Skeletal muscle satellite cell (primary cell): ENCODE measurements around the gene EEPD1.

ENCODE experiments used
- H3K27me3 ChIP-seq: 2 replicates; pipeline ENCODE4 v1.7.0; 2013; ENCODE audit warnings: low read length; ENCODE audit not compliant: control insufficient read depth, insufficient read depth
- H3K36me3 ChIP-seq: 2 replicates; pipeline ENCODE4 v1.7.0; 2013; ENCODE audit warnings: mild to moderate bottlenecking, control low read depth, low read length; ENCODE audit not compliant: insufficient read depth
- H3K4me1 ChIP-seq: 2 replicates; pipeline ENCODE4 v1.7.0; 2013; ENCODE audit warnings: low read length; ENCODE audit not compliant: control insufficient read depth, insufficient read depth
- H3K4me2 ChIP-seq: 2 replicates; pipeline ENCODE4 v1.7.0; 2013; ENCODE audit warnings: mild to moderate bottlenecking, low read length
- H3K4me3 ChIP-seq: 2 replicates; pipeline ENCODE4 v1.7.0; 2013; ENCODE audit warnings: low read length
- H3K9ac ChIP-seq: 2 replicates; pipeline ENCODE4 v1.7.0; 2013; ENCODE audit warnings: mild to moderate bottlenecking, low read depth, low read length, moderate library complexity
- H3K9me3 ChIP-seq: replicated peaks from 2 replicates; pipeline ENCODE4 v1.7.0; 2013; ENCODE audit warnings: mild to moderate bottlenecking, control low read depth, low read length

EEPD1 gene

DNA sequence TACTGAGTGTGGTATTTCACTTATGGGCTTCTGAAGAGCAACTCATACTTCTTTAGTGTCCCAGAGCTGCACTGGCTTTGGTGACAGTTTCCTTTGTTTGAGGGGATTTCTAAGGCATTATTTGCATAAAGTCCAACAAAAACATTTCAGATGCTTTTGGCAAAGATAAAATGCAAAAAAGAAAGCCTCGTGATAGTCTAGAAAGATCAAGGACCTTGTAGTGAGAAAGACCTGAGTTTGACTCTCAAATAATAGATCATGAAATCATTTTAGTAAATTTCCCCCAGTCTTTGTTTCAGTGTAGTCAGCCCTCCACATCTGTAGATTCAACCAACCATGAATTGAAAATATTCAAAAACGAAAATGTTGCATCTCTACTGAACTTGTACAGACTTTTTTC, 107.4 kb downstream of the EEPD1 start:
- Histone ChIP-seq H3K9ac (no peak overlapping the region), H3K4me3 (no peak overlapping the region), H3K27me3 (no peaks in the 10 kb centered on the region), H3K36me3 (no peaks in the 10 kb centered on the region), H3K4me1 (peaks cover 5% of the 10 kb centered on the region), H3K9me3 (no peaks in the 10 kb centered on the region), H3K4me2 (no peak overlapping the region)

DNA sequence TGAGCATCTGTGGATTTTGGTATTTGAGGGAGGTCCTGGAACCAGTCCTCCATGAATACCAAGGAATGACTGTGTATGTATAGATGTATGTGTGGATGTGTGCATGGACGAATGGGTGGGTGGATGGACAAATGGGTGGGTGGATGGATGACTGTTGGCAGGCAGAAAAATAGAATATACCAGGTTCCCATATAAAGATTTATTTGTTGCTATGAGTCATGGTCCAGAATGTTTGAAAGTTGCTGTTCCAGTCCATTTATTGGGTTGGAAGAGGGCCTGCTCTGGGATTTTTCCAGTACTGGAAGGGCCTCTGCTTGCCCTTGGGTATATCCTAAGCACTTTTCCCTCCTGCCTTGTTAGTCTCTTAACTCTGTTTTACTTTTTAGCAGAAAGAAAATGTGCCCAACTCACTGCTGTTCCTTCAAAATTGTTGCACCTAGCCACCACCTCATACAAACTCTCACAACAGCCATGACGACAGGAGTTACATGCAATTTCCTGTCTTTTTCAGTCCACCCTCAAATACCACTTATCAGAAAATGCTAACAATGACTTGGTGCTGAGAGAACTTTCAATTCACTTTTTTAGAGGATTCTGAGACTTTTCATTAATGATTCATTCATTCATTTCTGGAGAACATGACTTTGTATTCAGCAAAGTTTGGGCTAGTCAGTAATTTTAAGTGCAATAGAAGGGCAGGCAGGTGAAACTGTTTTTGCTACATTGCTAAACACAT, 108.1 kb downstream of the EEPD1 start:
- no peak overlapping the region for H3K4me2 ChIP-seq
- H3K36me3 ChIP-seq = no peaks in the 10 kb centered on the region
- peaks cover 5% of the 10 kb centered on the region for H3K4me1 ChIP-seq
- no peak overlapping the region for H3K4me3 ChIP-seq
- no peaks in the 10 kb centered on the region for H3K27me3 ChIP-seq
- no peak overlapping the region for H3K9ac ChIP-seq
- H3K9me3 ChIP-seq = no peaks in the 10 kb centered on the region

DNA sequence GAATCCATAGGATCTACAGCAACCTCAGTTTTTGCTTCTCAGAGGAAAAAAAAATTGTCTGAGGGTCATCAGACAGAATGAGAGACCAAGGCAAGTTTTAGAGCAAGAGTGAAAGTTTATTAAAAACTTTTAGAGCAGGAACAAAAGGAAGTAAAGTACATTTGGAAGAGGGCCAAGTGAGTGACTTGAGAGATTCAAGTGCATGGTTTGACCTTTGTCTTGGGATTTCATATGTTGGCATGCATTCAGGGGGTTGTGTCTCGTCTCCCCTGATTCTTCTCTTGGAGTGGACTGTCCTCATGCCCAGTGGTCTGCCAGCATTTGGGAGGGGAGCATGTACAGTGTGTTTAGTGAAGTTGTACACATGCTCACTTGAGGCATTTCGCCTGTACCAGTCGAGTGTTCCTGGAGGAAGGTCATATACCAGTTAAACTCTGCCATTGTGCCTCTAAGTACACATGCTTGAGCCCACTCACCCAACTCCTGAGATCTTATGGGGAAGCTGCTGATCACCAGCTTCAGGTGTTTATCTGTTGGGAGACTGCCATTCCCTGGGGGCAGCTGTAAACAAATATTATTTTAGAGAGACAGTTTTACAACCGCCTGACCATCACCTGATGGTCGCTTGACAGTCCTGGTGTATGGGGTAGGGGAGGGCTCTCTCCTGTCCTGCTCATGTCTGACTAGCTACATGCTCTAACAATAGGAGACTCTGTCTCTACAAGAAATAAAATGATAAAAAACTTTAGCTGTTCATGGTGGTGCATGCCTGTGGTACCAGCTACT, 109.4 kb downstream of the EEPD1 start:
- Histone ChIP-seq H3K36me3 (no peaks in the 10 kb centered on the region), H3K27me3 (no peaks in the 10 kb centered on the region), H3K4me1 (peaks cover 5% of the 10 kb centered on the region), H3K9me3 (no peaks in the 10 kb centered on the region), H3K4me2 (no peak overlapping the region), H3K4me3 (no peak overlapping the region), H3K9ac (no peak overlapping the region)

DNA sequence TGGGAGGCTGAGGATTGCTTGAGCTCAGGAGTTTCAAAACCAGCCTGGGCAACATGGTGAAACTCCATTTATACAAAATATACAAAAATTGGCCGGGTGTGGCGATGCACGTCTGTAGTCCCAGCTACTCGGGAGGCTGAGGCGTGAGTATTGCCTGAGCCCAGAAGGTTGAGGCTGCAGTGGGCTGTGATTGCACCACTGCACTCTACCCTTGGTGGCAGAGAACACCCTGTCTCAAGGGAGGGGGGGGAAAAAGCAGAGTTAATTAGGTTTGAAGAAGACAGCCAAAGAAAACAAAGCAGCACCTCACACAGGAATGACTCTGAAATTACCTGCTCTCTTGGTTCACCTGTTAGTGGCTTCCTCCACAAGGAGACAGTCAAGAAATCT, 110.0 kb downstream of the EEPD1 start:
- H3K27me3 ChIP-seq = no peaks in the 10 kb centered on the region
- no peak overlapping the region for H3K4me2 ChIP-seq
- no peak overlapping the region for H3K4me3 ChIP-seq
- peaks cover 5% of the 10 kb centered on the region for H3K4me1 ChIP-seq
- no peak overlapping the region for H3K9ac ChIP-seq
- H3K36me3 ChIP-seq = no peaks in the 10 kb centered on the region
- H3K9me3 ChIP-seq = no peaks in the 10 kb centered on the region

DNA sequence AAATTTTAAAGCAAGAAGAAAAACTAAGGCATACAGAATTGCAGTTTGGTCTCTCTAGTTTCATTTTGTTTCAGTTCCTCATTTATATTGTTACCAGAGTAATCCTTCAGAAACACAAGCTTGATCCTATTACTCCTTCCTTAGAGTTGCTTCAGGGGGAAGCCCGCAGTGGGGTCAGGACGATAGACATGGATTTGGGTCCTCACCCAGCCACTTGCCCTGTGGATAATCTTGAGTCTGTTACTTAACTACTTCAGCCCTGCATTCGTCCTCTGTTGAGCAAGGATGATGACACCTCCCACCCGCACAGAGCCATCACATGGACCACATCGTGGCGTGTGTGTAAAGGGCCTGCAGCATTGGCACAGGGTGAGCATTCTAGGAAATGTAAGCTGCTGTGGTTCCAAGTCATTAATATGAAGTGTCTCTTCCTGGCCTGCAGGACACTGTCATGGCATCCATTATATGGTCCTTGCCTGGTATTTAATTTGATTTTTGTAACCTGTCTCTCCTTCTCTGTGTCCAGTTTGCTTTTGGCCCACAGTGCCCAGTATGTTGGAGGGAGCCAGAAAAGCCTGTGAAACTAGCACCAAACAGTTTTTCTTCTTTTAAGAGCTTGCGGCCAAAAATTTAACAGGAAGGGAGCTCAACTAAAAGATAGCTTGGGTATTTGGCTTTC, 111.2 kb downstream of the EEPD1 start:
- Histone ChIP-seq H3K9ac (no peak overlapping the region), H3K4me1 (peaks cover 5% of the 10 kb centered on the region), H3K4me2 (no peak overlapping the region), H3K27me3 (no peaks in the 10 kb centered on the region), H3K36me3 (no peaks in the 10 kb centered on the region), H3K9me3 (no peaks in the 10 kb centered on the region), H3K4me3 (no peak overlapping the region)

DNA sequence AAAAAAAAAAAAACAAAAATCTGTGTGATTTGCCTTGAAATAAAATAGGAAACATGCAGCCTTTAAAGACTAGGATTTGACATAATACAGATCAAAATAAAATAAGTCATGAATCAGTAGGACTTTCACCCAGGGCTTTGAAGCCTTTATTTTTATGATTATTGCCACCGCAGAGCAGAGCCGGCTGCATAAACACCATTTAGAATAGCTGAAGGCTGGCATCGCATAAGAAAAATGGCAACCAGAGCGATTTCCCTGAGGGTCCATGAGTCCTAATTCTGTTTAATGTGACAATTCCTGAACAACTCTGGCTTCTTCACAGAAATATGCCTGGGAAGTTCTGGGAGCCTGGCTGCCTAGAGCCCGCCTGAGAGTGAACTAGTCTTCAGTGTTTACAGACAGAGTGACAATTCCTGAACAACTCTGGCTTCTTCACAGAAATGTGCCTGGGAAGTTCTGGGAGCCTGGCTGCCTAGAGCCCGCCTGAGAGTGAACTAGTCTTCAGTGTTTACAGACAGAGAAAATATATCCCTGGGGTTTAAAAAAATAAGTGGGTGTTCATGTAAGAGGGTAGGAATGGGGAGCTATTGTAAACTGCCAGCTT, 112.0 kb downstream of the EEPD1 start:
- no peak overlapping the region for H3K9ac ChIP-seq
- H3K36me3 ChIP-seq = no peaks in the 10 kb centered on the region
- no peaks in the 10 kb centered on the region for H3K9me3 ChIP-seq
- H3K4me3 ChIP-seq = no peak overlapping the region
- H3K4me2 ChIP-seq = no peak overlapping the region
- H3K4me1 ChIP-seq = peaks cover 5% of the 10 kb centered on the region
- no peaks in the 10 kb centered on the region for H3K27me3 ChIP-seq

DNA sequence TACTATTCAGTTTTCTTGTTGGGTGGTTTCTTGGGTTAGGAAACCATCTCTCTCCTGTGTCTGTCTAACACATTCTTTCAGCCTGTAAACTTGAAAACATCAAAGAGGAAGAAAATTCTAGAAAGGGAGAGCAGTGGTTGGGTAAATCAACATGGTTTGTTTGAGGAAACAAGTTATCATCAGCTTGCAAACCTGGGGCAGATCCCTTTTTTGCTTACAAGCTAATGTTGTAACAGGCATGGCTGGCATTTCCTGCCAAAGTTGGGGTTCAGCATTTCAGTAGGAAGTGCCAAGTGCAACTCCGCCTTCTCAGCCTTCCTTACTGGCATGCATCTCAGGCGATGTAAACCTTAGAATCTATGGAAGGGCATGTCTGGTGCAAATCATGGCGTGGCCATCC, 112.6 kb downstream of the EEPD1 start:
- no peak overlapping the region for H3K4me3 ChIP-seq
- H3K27me3 ChIP-seq = no peaks in the 10 kb centered on the region
- peaks cover 5% of the 10 kb centered on the region for H3K4me1 ChIP-seq
- H3K4me2 ChIP-seq = no peak overlapping the region
- H3K9ac ChIP-seq = no peak overlapping the region
- no peaks in the 10 kb centered on the region for H3K9me3 ChIP-seq
- H3K36me3 ChIP-seq = no peaks in the 10 kb centered on the region

DNA sequence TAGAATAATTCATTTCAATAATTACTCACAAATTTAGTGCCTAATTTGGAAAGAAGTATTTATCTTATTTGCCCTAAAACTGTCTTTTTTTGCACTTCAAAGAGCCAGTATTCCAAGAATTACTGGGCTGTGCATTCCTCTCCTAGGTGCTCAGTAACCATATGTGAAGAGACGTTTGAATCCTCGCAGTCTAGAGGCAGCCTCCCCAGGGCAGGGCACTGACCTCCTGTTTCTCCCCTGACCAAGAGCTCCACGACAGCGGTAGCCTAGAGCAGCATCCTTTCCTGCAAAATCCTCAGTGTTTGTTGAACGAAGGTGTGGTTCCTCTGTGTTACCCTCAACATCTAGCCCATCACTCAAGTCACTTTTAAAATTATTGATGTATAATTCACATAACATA, 113.1 kb downstream of the EEPD1 start:
- no peak overlapping the region for H3K4me3 ChIP-seq
- no peak overlapping the region for H3K9ac ChIP-seq
- peaks cover 3% of the 10 kb centered on the region for H3K4me1 ChIP-seq
- H3K36me3 ChIP-seq = no peaks in the 10 kb centered on the region
- H3K27me3 ChIP-seq = no peaks in the 10 kb centered on the region
- no peak overlapping the region for H3K4me2 ChIP-seq
- no peaks in the 10 kb centered on the region for H3K9me3 ChIP-seq

DNA sequence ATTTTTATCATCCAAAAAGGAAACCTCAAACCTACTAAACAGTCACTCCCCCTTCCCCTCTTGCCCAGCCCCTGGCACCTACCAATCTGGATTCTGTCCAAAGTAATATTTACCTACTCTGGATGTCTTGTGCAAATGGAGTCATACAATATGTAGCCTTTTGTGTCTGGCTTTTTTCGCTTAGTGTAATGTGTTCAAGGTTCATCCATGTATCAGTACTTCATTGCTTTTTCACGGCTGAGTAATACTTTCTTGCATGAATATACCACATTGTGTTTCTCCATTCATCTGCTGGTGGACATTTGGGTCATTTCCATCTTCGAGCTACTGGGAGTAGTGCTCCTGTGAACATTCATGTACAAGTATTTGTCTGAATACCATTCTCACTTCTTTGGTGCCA, 113.6 kb downstream of the EEPD1 start:
- Histone ChIP-seq H3K4me3 (no peak overlapping the region), H3K27me3 (no peaks in the 10 kb centered on the region), H3K4me2 (no peak overlapping the region), H3K4me1 (no peaks in the 10 kb centered on the region), H3K9me3 (no peaks in the 10 kb centered on the region), H3K9ac (no peak overlapping the region), H3K36me3 (no peaks in the 10 kb centered on the region)

DNA sequence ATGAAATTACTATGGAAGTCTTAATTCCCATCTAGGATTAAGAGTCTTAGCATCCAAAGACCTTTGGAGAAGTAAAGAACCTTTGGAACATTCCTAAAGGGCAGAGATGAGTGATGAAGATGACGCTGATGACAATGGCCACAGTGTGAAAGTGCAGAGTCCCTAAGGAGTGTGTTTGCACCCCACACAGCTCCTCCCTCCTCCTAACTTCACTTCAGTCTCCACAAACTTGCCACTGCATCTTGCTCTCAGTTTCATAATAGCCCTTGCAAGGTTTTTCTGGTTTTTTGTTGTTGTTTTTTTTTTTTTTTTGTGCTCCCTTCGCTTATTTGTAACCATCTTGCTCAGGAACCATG, 119.1 kb downstream of the EEPD1 start:
- no peaks in the 10 kb centered on the region for H3K36me3 ChIP-seq
- no peaks in the 10 kb centered on the region for H3K9me3 ChIP-seq
- H3K9ac ChIP-seq = no peak overlapping the region
- H3K27me3 ChIP-seq = no peaks in the 10 kb centered on the region
- H3K4me2 ChIP-seq = no peak overlapping the region
- no peaks in the 10 kb centered on the region for H3K4me1 ChIP-seq
- H3K4me3 ChIP-seq = no peak overlapping the region

DNA sequence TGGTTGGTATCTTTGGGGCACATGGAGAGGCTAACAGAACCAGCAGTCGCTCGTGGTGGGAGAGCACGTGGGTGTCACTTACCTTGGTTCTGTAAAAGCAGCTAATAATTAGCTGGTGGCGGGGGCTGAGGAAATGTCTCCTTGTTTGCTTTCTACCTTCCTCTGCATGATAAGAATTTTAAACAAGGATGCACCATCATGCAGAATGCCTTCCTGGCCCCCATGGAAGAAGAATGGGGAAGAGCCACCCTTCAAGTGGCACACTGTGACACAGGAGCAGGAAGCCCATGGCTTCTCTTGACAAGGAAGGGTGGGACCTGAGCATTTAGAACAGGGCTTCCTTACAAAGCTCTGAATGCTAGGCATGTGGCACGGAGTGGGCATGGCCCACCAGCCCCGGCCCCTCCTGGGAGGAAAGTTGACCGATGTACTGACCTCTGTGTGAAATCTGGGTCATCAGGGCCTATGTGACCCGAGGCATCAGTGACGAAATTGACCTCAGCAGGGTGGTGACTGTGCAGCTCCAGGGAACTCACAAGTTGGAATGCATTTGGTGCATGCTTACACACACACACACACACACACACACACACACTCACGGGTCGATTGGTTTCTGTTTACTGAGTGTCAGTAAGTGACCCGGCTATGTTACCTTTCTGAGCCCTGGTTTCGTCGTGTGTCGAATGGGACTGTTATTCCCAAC, 119.7 kb downstream of the EEPD1 start:
- Histone ChIP-seq H3K9ac (no peak overlapping the region), H3K4me2 (no peak overlapping the region), H3K4me1 (no peaks in the 10 kb centered on the region), H3K4me3 (no peak overlapping the region), H3K27me3 (no peaks in the 10 kb centered on the region), H3K36me3 (no peaks in the 10 kb centered on the region), H3K9me3 (no peaks in the 10 kb centered on the region)
